Measurements from ENCODE around the gene RERE.
"Not testable (repeated sequence)": the region's sequence is repeated elsewhere in the genome, so short reads cannot be mapped to it uniquely, and the experiment has no call there.

Gene RERE

DNA sequence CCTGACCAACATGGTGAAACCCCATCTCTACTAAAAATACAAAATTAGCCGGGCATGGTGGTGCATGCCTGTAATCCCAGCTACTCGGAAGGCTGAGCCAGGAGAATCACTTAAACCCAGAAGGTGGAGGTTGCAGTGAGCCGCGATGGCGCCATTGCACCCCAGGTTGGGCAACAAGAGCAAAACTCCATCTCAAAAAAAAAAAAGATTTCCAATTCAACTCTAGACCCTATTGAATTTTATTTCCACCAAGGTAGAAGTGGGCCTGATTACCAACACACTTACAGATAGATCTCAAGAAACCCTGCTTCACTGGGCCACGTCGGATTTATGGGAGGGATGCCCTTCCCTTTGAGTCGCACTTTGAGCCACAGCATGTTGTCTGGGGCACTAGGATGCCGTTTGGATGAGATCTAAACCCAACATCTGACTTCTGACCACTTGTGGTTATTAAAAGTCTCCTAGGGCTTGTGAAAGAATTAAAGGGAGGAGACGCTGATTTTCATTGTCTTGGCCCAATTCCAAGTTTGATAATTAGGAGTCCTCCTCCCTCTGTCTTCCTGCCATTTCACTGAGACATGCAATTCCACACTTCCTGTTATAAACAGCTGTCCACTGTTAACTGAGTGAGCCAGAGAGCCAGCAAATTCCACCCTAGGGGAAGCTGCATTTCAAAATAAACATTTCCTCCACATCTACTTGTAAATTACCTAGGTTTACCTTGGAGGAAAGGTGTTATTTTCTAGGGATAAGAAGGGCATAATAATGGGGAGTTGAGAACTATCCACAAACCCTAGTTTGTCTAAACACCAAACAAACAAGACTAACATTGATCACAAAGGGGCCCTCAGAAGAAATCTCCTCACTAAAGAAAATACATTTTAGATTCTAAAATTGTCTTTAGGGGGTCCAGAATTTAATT is 5.2 kb upstream of the RERE start:
- no peak overlapping the region for H3K4me3 ChIP-seq (ENCODE audit: low read length)
- no peaks in the 10 kb centered on the region for H3K79me2 ChIP-seq (ENCODE audit: control insufficient read depth, low read length)
- H3K9me3 ChIP-seq (ENCODE audit: control insufficient read depth, insufficient read depth, low read length), result no peaks in the 10 kb centered on the region
- no peak overlapping the region for H3K27ac ChIP-seq (ENCODE audit: low read depth, low read length)
- no peaks in the 10 kb centered on the region for H3K27me3 ChIP-seq (ENCODE audit: control insufficient read depth, low read length)
- H3K4me2 ChIP-seq (ENCODE audit: low read length), result no peak overlapping the region
- TF ChIP-seq EZH2phosphoT487 (IDR thresholded peaks at IDR 0.05; ENCODE audit: borderline replicate concordance, low read length), result no peak
- TF ChIP-seq, protein P1, sequence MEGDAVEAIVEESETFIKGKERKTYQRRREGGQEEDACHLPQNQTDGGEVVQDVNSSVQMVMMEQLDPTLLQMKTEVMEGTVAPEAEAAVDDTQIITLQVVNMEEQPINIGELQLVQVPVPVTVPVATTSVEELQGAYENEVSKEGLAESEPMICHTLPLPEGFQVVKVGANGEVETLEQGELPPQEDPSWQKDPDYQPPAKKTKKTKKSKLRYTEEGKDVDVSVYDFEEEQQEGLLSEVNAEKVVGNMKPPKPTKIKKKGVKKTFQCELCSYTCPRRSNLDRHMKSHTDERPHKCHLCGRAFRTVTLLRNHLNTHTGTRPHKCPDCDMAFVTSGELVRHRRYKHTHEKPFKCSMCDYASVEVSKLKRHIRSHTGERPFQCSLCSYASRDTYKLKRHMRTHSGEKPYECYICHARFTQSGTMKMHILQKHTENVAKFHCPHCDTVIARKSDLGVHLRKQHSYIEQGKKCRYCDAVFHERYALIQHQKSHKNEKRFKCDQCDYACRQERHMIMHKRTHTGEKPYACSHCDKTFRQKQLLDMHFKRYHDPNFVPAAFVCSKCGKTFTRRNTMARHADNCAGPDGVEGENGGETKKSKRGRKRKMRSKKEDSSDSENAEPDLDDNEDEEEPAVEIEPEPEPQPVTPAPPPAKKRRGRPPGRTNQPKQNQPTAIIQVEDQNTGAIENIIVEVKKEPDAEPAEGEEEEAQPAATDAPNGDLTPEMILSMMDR (IDR thresholded peaks at IDR 0.05; ENCODE audit: low read depth, low read length, poor library complexity, severe bottlenecking), result no peak
- H4K20me1 ChIP-seq (ENCODE audit: control insufficient read depth, insufficient read depth, low read depth, low read length), result no peaks in the 10 kb centered on the region
- no peaks in the 10 kb centered on the region for H3K9me2 ChIP-seq (replicated peaks; ENCODE audit: control insufficient read depth, low read length)
- H3F3A ChIP-seq (ENCODE audit: control insufficient read depth, insufficient read depth), result peaks cover 5% of the 10 kb centered on the region
- H3K36me3 ChIP-seq (ENCODE audit: control insufficient read depth, low read length), result no peaks in the 10 kb centered on the region
- H3K4me1 ChIP-seq (ENCODE audit: control insufficient read depth, low read length), result peaks cover 17% of the 10 kb centered on the region

DNA sequence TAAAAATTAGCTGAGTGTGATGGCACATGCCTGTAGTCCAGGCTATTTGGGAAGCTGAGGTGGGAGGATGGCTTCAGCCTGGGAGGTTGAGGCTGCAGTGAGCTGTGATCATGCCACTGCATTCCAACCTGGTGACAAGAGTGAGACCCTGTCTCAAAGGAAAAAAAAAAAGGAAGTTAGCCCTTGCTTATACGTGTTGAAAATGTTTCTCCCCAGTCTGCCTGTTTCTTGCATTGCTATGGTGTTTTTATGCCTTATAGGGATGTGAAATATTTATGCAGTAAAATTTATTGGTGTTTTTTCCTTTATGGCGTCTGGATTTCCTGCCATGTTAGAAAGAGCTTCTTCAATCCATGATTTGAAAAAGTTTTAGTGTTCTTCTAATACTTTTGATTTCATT is 3.6 kb upstream of the RERE start:
- no peak overlapping the region for H3K4me2 ChIP-seq (ENCODE audit: low read length)
- peaks cover 5% of the 10 kb centered on the region for H3F3A ChIP-seq (ENCODE audit: control insufficient read depth, insufficient read depth)
- no peak overlapping the region for H3K27ac ChIP-seq (ENCODE audit: low read depth, low read length)
- no peaks in the 10 kb centered on the region for H4K20me1 ChIP-seq (ENCODE audit: control insufficient read depth, insufficient read depth, low read depth, low read length)
- no peak overlapping the region for H3K4me3 ChIP-seq (ENCODE audit: low read length)
- TF ChIP-seq EZH2phosphoT487 (IDR thresholded peaks at IDR 0.05; ENCODE audit: borderline replicate concordance, low read length), result no peak
- TF ChIP-seq, protein P1 (IDR thresholded peaks at IDR 0.05; ENCODE audit: low read depth, low read length, poor library complexity, severe bottlenecking), result no peak
- H3K79me2 ChIP-seq (ENCODE audit: control insufficient read depth, low read length), result peaks cover 13% of the 10 kb centered on the region
- no peaks in the 10 kb centered on the region for H3K9me3 ChIP-seq (ENCODE audit: control insufficient read depth, insufficient read depth, low read length)
- no peaks in the 10 kb centered on the region for H3K27me3 ChIP-seq (ENCODE audit: control insufficient read depth, low read length)
- H3K4me1 ChIP-seq (ENCODE audit: control insufficient read depth, low read length), result peaks cover 19% of the 10 kb centered on the region
- H3K36me3 ChIP-seq (ENCODE audit: control insufficient read depth, low read length), result peaks cover 6% of the 10 kb centered on the region
- H3K9me2 ChIP-seq (replicated peaks; ENCODE audit: control insufficient read depth, low read length), result no peaks in the 10 kb centered on the region

DNA sequence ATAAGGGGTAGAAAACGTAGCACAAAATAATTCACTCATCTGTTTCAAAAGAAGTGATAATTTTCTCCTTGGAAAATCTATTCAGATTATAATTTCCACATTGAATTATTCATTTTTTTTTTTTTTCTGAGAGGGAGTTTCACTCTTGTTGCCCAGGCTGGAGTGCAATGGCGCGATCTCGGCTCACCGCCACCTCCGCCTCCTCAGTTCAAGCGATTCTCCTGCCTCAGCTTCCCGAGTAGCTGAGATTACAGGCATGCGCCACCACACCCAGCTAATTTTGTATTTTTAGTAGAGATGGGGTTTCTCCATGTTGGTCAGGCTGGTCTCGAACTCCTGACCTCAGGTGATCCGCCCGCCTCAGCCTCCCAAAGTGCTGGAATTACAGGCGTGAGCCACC is 1.3 kb upstream of the RERE start:
- H3F3A ChIP-seq (ENCODE audit: control insufficient read depth, insufficient read depth); H3K36me3 ChIP-seq (ENCODE audit: control insufficient read depth, low read length); H4K20me1 ChIP-seq (ENCODE audit: control insufficient read depth, insufficient read depth, low read depth, low read length); H3K9me3 ChIP-seq (ENCODE audit: control insufficient read depth, insufficient read depth, low read length); H3K27me3 ChIP-seq (ENCODE audit: control insufficient read depth, low read length); H3K9me2 ChIP-seq (replicated peaks; ENCODE audit: control insufficient read depth, low read length): not testable (repeated sequence)
- Histone ChIP-seq H3K4me2 (ENCODE audit: low read length) (peak overlapping the region; percentile 86), H3K79me2 (ENCODE audit: control insufficient read depth, low read length) (peaks cover 36% of the 10 kb centered on the region), H3K4me3 (ENCODE audit: low read length) (peak overlapping the region; percentile 82), H3K27ac (ENCODE audit: low read depth, low read length) (peak overlapping the region; percentile 78), H3K4me1 (ENCODE audit: control insufficient read depth, low read length) (peaks cover 41% of the 10 kb centered on the region)

DNA sequence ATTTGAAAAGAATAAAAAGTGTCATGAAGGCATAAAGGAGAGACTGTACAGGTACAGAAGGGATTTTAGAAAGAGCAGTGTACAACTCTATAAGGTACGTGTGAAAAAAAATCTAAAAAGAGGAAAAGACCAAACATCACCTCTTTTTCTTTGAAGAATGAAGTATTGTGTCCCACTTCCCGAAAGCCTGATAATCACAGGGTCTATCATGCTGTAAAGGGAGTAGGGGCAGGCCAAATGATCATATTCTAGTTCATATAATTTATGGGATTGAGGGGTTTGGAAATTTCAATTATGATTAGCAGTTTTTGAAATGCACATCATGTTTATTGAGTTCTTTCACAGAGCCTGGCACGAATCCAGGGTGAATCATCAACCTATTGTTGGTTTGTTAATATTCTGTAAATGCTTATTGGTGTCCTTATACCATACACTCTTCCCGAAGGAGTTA is 910 bp upstream of the RERE start:
- peaks cover 6% of the 10 kb centered on the region for H3K36me3 ChIP-seq (ENCODE audit: control insufficient read depth, low read length)
- H3K27ac ChIP-seq (ENCODE audit: low read depth, low read length), result peak overlapping the region; percentile 78
- no peaks in the 10 kb centered on the region for H3K27me3 ChIP-seq (ENCODE audit: control insufficient read depth, low read length)
- H3K9me2 ChIP-seq (replicated peaks; ENCODE audit: control insufficient read depth, low read length), result no peaks in the 10 kb centered on the region
- H3K9me3 ChIP-seq (ENCODE audit: control insufficient read depth, insufficient read depth, low read length), result no peaks in the 10 kb centered on the region
- peak overlapping the region; percentile 82 for H3K4me3 ChIP-seq (ENCODE audit: low read length)
- peaks cover 8% of the 10 kb centered on the region; the same call in 1 of the 2 replicates for H4K20me1 ChIP-seq (ENCODE audit: control insufficient read depth, insufficient read depth, low read depth, low read length)
- H3F3A ChIP-seq (ENCODE audit: control insufficient read depth, insufficient read depth), result peaks cover 5% of the 10 kb centered on the region
- H3K4me1 ChIP-seq (ENCODE audit: control insufficient read depth, low read length), result peaks cover 45% of the 10 kb centered on the region
- peaks cover 41% of the 10 kb centered on the region for H3K79me2 ChIP-seq (ENCODE audit: control insufficient read depth, low read length)
- peak overlapping the region; percentile 86 for H3K4me2 ChIP-seq (ENCODE audit: low read length)
- TF ChIP-seq EZH2phosphoT487 (IDR thresholded peaks at IDR 0.05; ENCODE audit: borderline replicate concordance, low read length), result no peak
- TF ChIP-seq, protein P1 (IDR thresholded peaks at IDR 0.05; ENCODE audit: low read depth, low read length, poor library complexity, severe bottlenecking), result no peak
